Endodermal cell (in vitro differentiated cells): ENCODE data around the gene THNSL1. TPM values are rescaled to one million over a fixed set of nuclear protein-coding genes. Genes with fewer than 3 reads are reported as not detected.
A peak's percentile ranks its signal among the peaks of the same experiment; 100 is the strongest.

ENCODE experiments used
- DNase-seq: peaks from one replicate; pipeline ENCODE4 v3.0.0-alpha.2; 2017
- H3K27ac ChIP-seq: 2 replicates; pipeline ENCODE4 v1.5.1; 2013; ENCODE audit warnings: mild to moderate bottlenecking, low read depth, low read length, moderate library complexity
- H3K27me3 ChIP-seq: 2 replicates; pipeline ENCODE4 v1.6.1; 2013; ENCODE audit warnings: mild to moderate bottlenecking, low read length, moderate library complexity; ENCODE audit not compliant: insufficient read depth, control insufficient read depth, poor library complexity, severe bottlenecking
- H3K36me3 ChIP-seq: 2 replicates; pipeline ENCODE4 v1.7.0; 2013; ENCODE audit warnings: mild to moderate bottlenecking, low read length, moderate library complexity; ENCODE audit not compliant: control insufficient read depth, insufficient read depth
- H3K4me1 ChIP-seq: one replicate; pipeline ENCODE4 v1.7.0; 2013; ENCODE audit warnings: low read length; ENCODE audit not compliant: control insufficient read depth, insufficient read depth
- H3K4me3 ChIP-seq: 2 replicates; pipeline ENCODE4 v1.5.1; 2013; ENCODE audit warnings: mild to moderate bottlenecking, low read length, moderate library complexity
- H3K9ac ChIP-seq: 2 replicates; pipeline ENCODE4 v1.6.1; 2013; ENCODE audit warnings: mild to moderate bottlenecking, low read length, moderate library complexity; ENCODE audit not compliant: poor library complexity, severe bottlenecking; ENCODE audit errors: extremely low read depth
- H3K9me3 ChIP-seq: 2 replicates; pipeline ENCODE4 v1.6.1; 2013; ENCODE audit warnings: mild to moderate bottlenecking, low read length, moderate library complexity; ENCODE audit not compliant: control insufficient read depth
- H3K27ac Mint-ChIP-seq: 2 replicates; pipeline ENCODE4 v1.8.0; 2020; ENCODE audit warnings: mixed read lengths
- H3K27me3 Mint-ChIP-seq: 2 replicates; pipeline ENCODE4 v1.8.0; 2021; ENCODE audit warnings: mild to moderate bottlenecking, mixed read lengths; ENCODE audit not compliant: insufficient read depth
- H3K36me3 Mint-ChIP-seq: 2 replicates; pipeline ENCODE4 v1.8.0; 2020; ENCODE audit warnings: low read depth, mixed read lengths
- H3K4me1 Mint-ChIP-seq: 2 replicates; pipeline ENCODE4 v1.8.0; 2020; ENCODE audit warnings: mixed read lengths
- H3K4me3 Mint-ChIP-seq: 2 replicates; pipeline ENCODE4 v1.8.0; 2020; ENCODE audit warnings: mild to moderate bottlenecking, moderate library complexity, mixed read lengths
- H3K9me3 Mint-ChIP-seq: 2 replicates; pipeline ENCODE4 v1.8.0; 2020; ENCODE audit warnings: mild to moderate bottlenecking, mixed read lengths
- CTCF ChIP-seq: fragments of 200-600 bp; sonication (generic); conservative IDR thresholded peaks from 2 replicates; pipeline ENCODE4 v1.5.0; 2021; ENCODE audit warnings: antibody characterized with exemption, mild to moderate bottlenecking
- WGBS, 2 experiments: methylation state at CpG; one replicate each; pipeline versions ENCODE4 v1.1.5 to v1.1.7; 2013; ENCODE audit warnings: missing lambda C conversion rate in 2 of 2, mixed read lengths in 1 of 2; ENCODE audit not compliant: insufficient coverage in 1 of 2, insufficient read length in 1 of 2; 5-methylcytosine and 5-hydroxymethylcytosine counted together
- total RNA-seq, 2 donors: library from RNA; stranded (reverse); fragmentation: NEBNext Ultra II Directional in 1 of 2; extraction: Animal tissue kit (Norgen Biotek cat#: 25700) in 1 of 2; gene quantifications; 2 replicates in 1 of 2; 3 replicates in 1 of 2; pipeline ENCODE4 v1.2.1, GENCODE V29; 2021

THNSL1 gene
- total RNA-seq, 2 donors from 2014 or later: 7.2 to 8.7 TPM

- no peaks in the 10 kb centered on the region for H3K36me3 Mint-ChIP-seq
- Histone ChIP-seq H3K9ac (no peak overlapping the region), H3K4me1 (no peaks in the 10 kb centered on the region), H3K27me3 (no peaks in the 10 kb centered on the region), H3K27ac (no peak overlapping the region), H3K4me3 (no peak overlapping the region), H3K9me3 (no peaks in the 10 kb centered on the region), H3K36me3 (no peaks in the 10 kb centered on the region)
- TF ChIP-seq CTCF: peak; percentile 25
- WGBS, 2 experiments: 89 to 100% methylated on average over 1 to 2 of the region's 2 CpGs
- DNase-seq: no peak
- H3K27ac Mint-ChIP-seq: no peak overlapping the region
- no peak overlapping the region for H3K4me3 Mint-ChIP-seq
- H3K27me3 Mint-ChIP-seq: no peaks in the 10 kb centered on the region
- H3K4me1 Mint-ChIP-seq: peaks cover 4% of the 10 kb centered on the region
- no peaks in the 10 kb centered on the region for H3K9me3 Mint-ChIP-seq
Measured at GRCh38 chr10:24974976-24975375, 41.4 kb upstream of the THNSL1 start.

- H3K9me3 Mint-ChIP-seq: no peaks in the 10 kb centered on the region
- no peaks in the 10 kb centered on the region for H3K36me3 ChIP-seq
- peaks cover 4% of the 10 kb centered on the region for H3K4me1 Mint-ChIP-seq
- no peaks in the 10 kb centered on the region for H3K27me3 Mint-ChIP-seq
- H3K4me1 ChIP-seq: no peaks in the 10 kb centered on the region
- H3K4me3 Mint-ChIP-seq: no peak overlapping the region
- no peak overlapping the region for H3K27ac ChIP-seq
- no peak for DNase-seq
- H3K27me3 ChIP-seq: no peaks in the 10 kb centered on the region
- no peak overlapping the region for H3K9ac ChIP-seq
- H3K27ac Mint-ChIP-seq: no peak overlapping the region
- TF ChIP-seq CTCF: no peak
- H3K4me3 ChIP-seq: no peak overlapping the region
- 84 to 100% methylated on average over 3 to 4 of the region's 4 CpGs for WGBS, 2 experiments
- H3K36me3 Mint-ChIP-seq: no peaks in the 10 kb centered on the region
- H3K9me3 ChIP-seq: no peaks in the 10 kb centered on the region
Measured at GRCh38 chr10:24979685-24980084, 36.7 kb upstream of the THNSL1 start.

DNA sequence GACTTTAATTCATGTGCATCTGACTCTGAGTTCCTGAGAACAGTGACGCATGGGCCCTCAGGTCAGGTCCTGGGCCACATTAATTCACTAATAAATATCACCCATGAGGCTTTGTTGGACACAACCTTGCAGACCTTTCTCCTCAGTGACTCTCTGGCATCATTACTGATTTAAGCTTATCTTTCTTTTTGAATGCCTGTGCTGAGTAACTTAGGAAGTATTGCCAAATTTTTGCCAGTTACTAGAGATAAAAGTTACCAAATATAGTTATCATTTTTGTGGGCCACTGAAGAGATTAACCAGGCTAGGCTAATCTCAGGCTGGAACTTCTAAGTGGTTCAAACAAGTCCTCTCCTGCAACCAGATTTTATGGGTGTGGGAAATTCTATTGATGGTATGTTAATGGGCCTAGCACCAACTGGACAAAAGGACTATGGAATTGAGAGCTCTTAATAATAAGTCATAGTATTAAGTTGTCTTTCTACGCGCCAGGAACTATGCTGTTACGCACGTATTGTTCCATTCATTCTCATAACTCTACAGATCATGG is 35.2 kb upstream of the THNSL1 start:
- DNase-seq: no peak
- no peak for TF ChIP-seq CTCF
- no peaks in the 10 kb centered on the region for H3K27me3 Mint-ChIP-seq
- H3K4me3 Mint-ChIP-seq: no peak overlapping the region
- Histone ChIP-seq H3K27ac (no peak overlapping the region), H3K36me3 (no peaks in the 10 kb centered on the region), H3K27me3 (no peaks in the 10 kb centered on the region), H3K9me3 (no peaks in the 10 kb centered on the region), H3K9ac (no peak overlapping the region), H3K4me1 (no peaks in the 10 kb centered on the region), H3K4me3 (no peak overlapping the region)
- H3K27ac Mint-ChIP-seq: no peak overlapping the region
- H3K4me1 Mint-ChIP-seq: no peaks in the 10 kb centered on the region
- H3K36me3 Mint-ChIP-seq: no peaks in the 10 kb centered on the region
- WGBS, 2 experiments: 81 to 100% methylated on average over 1 to 5 of the region's 5 CpGs
- H3K9me3 Mint-ChIP-seq: no peaks in the 10 kb centered on the region
